HG03558 (cell line): ENCODE results near the gene ARHGAP10.
A peak's percentile ranks its signal among the peaks of the same experiment; 100 is the strongest.

Experiments used
- ATAC-seq: cut with Tn5 transposase; IDR thresholded peaks from one replicate; pipeline ENCODE4 v1.9.1; 2021; ENCODE audit warnings: moderate number of reproducible peaks; ENCODE audit not compliant: unreplicated experiment; ENCODE audit errors: extremely low read depth

ARHGAP10 gene

GRCh38 chr4:148053298-148054003 lies 321.6 kb downstream of the ARHGAP10 start:
- ATAC-seq, result no peak

DNA sequence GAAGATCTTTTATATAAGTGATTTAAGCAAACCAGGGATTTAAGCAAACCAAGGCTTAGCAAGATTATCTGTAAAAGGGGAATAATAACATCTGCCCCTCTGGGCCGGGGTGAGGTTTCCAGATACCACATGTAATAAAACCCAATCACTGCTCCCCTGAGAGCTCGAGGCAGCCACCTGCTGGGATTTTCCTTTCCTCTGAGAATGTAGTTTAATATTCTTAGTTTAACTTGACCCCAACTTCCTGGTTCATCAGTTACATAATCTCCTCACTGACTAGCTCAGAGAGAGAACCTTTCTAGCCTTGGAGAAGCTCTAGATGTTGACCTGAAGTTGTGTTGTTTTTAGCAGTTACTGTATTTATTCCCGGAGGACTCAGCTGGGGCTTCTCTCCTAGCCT lies 322.4 kb downstream of the ARHGAP10 start:
- ATAC-seq, result no peak

DNA sequence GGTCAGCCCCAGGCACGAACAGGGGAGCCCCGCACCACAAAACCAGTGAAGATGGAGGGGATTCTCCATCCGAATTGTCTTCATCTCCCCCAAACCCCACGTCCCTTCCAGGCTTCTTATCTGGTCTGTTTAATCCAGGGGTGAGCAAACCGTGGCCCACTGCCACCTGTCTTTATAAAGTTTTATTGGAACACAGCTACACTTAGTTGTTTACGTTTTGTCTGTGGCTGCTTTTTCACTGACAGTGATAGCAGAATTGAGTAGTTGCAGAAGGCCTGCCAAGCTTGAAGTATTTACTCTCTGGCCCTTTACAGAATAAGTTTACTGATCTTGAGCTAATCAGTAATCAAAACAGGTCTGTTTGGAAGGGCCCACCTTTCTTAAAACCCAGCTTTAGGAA lies 324.0 kb downstream of the ARHGAP10 start:
- no peak for ATAC-seq

GRCh38 chr4:148056879-148057278 lies 325.0 kb downstream of the ARHGAP10 start:
- peak; percentile 90 for ATAC-seq

DNA sequence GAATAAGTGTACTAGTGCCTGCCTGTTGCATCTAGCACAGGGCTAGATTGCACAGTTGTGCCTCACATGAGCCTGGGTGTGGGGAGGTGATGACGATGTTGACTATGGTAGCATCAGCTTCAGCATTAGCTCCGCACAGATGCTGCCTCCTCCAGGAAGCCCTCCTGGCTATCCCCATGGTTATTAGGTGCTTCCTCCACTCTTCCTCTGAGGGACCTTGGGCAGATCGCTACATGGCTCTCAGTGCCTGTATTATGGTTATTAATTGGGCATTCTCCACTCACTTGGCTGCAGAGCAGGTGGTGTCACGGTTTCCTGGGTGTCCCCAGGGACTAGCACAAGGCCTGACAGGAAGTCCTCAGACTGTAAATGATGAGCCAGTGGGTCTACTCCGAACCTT lies 325.6 kb downstream of the ARHGAP10 start:
- ATAC-seq, result peak; percentile 21

GRCh38 chr4:148057984-148058859 lies 326.3 kb downstream of the ARHGAP10 start:
- no peak for ATAC-seq

- no peak for ATAC-seq
Observed at GRCh38 chr4:148059617-148060180, 327.8 kb downstream of the ARHGAP10 start.

GRCh38 chr4:148060264-148061140 lies 328.6 kb downstream of the ARHGAP10 start:
- no peak for ATAC-seq

DNA sequence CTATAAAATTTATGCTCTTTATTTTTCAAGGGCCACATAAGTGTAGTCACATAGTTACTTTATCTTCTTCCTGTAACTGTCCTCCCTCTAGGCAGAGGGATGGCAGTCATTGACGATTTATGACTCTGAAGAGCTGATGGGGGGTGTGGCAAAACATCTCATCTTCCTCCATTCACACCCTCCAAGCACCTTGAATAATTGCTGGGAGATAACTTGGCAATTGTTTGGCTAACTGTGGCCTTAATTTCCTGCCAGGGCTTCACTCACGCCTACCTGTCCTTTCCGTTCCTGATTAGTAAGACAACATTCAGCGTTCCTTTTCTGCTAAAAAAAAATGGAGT lies 329.2 kb downstream of the ARHGAP10 start:
- no peak for ATAC-seq

DNA sequence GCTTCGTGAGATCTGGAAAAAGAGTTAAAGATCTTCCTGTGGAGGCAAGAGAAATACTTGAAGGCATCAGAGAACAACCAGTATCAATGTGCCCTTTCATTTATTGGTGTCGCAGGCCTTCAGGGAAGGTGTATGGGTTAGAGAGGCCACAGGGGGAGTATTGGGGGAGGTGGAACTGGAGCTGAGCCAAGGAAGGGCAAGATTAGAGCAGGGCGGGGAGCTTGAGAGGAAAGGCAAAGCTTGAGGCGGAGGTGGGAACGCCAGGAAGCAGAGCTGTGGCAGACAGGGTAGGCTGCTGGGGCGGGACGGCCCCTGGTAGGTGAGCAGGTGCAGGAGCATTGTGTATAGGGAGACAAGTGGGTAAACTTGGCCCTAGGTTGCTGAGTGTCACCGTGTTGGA lies 329.9 kb downstream of the ARHGAP10 start:
- ATAC-seq, result no peak

DNA sequence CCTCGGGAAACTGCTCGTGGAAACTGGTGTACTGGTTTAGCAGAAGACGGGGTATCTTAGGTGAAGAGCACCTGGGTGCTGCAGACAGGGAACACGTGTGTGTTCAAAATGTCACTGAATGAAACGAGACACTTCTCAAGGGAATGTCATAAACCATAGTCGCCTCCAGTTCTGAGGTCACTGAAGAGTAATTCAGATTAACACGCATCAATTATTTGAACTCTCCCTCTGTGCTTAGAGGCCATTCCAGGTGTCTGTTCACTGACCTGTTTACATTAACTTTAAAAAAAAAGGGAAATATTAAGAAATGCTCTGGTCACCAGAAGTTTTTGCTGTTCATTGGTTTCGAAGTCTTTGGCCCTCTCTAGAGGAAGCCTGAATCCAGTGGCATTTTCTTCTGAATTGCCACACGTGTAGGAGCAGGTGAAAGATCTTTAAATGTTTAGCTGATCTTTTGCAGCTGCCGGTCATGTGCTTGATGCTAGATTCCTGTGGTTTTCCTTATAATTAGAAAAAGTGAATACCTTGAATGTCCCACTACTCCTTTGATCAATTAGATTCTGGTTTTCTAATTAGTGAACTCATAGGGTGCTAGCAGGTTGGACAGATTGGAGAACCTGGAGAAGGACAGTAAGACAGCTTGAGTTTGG lies 330.5 kb downstream of the ARHGAP10 start:
- no peak for ATAC-seq

DNA sequence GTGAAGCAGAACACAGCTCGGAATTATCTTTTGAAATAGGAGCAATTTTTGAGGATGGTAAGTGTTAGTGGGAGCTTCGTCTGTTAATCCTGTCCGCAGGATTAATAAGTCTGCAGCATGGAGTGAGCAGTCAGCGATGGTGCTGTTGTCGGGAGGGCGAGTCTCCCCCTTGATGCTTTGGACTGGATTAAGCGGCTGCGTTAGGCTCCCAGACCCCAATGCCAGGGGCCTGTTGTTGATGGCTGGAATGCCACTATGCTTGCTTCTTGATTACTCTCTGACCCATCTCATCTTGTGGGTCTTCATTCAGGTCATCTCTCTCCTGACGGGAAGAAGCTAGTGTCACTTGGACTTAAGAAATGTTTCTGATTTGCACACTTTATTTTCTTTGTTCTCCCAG lies 332.6 kb downstream of the ARHGAP10 start:
- ATAC-seq, result no peak

GRCh38 chr4:148065075-148065474 lies 333.2 kb downstream of the ARHGAP10 start:
- ATAC-seq, result no peak

DNA sequence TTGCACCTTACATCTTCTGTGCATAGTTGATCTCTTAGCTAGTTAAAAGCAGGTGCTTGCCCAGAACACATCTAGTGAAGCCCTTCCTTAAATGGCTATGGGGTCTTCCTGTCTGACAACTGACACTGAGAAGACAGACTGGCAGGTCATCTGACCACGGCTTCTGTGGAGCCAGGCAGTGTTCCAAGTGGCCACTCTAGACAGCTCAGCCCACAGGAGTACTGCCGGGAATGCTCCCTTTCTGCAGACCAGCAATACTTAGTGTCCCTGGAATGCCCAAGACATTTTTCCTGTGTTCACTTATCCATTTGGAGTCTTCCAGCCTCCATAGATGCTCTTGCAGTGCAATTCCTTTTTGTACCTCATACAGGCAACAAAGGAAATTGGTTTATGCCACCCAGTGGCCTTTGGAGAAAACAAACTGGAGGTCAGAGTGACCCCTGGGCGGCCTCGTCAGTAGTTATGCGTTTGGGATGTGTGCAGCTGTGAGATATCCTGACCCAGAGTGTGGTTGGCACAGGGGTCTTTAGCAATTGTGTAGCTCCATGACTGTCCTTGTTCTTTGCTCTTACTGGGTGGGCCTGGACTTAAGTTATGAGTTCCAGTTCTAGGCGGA lies 335.5 kb downstream of the ARHGAP10 start:
- no peak for ATAC-seq

DNA sequence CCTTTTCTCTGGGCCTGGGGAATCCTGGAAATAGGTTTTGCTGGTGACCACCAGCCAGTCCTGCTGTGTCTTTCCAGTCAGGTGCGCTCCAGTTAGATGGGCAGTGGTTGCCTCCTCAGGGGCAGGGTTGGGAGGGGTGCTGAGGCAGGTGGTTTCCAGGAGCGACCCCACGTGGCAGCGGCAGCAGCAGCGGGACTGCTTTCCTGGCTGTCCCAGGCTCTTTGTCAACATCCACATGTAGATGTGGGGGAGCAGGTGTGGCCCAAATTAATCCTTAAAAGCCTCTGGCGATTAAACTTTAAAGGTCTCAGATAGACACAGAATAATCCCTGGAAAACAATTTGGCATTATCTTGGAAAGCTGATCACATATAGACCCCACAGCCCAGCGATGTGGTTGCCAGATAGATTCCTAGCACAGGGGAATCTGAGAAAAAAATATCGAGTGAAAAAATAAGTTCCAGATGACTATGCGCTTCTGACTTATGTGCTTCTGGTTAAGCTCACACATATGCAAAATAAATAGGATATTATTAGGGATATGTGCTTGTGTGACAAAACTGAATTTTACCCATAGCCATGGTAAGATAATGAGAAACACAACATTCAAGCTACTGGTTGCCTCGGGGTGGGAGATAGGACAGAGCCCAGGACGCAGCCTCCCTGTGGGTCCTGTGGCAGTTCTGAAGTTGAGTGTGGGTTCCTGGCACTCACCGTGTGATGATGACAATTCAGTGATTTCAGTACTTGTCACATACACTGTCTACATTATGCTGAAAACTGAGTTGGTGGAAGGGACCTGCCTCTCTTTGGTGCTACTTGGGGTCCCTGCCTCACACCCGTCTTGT lies 336.4 kb downstream of the ARHGAP10 start:
- ATAC-seq, result no peak

DNA sequence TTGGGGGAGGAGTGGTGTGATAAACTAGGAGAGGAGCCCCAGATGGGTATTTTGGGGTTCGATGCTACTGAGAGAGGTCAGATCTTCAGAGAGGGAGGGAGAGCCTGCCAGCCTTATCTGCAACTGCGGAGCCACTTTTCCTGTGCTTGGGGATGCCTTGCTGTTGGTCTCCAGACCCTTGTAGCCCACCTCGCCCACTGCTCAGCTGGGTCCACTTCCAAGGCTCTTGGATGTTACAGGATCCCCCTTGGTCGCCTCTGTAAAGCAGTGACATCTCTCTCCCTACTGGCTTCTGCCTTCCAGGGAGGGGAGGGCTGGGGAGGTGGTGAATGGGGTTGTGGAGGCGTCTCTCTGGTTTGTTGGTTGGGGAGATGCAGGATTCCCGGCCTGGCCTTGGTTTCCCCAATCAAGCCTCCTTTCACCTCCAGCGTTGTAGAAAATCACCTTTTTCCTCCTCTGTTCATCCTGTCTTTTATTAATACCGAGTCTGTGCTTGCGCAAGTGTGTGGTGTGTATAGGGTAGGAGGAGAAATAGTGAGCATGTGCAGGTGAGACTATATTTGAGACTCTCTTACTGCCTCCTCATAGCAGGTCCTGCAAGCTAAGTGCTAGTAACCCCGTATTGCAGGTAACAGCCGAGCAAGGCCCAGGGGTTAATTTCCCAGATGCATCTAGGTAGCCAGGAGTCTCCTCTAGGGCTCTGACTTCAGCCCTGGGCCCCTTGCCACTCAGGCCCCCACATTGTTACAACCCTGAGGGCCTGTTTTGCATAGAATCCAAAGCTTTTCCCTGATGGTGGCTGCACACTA lies 337.4 kb downstream of the ARHGAP10 start:
- no peak for ATAC-seq

DNA sequence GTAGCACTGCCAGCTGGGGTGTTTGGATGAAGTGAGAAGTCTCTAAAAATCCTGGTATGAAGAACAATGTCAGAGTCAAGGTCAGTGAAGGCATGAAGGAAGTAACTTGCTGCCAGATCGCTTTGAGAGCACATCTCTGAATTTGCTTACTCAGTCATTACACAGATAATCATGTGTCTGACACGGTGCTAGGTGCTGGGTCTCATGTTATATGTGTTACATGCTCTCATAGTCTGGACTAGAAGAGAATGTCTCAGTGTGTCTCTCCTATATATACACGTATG lies 337.9 kb downstream of the ARHGAP10 start:
- ATAC-seq, result no peak

- ATAC-seq, result no peak
Observed at GRCh38 chr4:148071009-148071408, 339.1 kb downstream of the ARHGAP10 start.
